Raji (cell line): ENCODE data around the gene ACMSD.

Source experiments
- POLR2A ChIP-seq: IDR thresholded peaks from 2 replicates; pipeline ENCODE4 v1.6.1; 2011; ENCODE audit warnings: low read depth, low read length, control low read depth; ENCODE audit not compliant: insufficient read depth

The ACMSD gene

GRCh38 chr2:134919341-134920210 is 81.2 kb downstream of the ACMSD start:
- TF ChIP-seq POLR2A = no peak

- TF ChIP-seq POLR2A = no peak
Measured at GRCh38 chr2:134924912-134925311, 86.5 kb downstream of the ACMSD start.

GRCh38 chr2:134926231-134926931 is 88.0 kb downstream of the ACMSD start:
- no peak for TF ChIP-seq POLR2A

- TF ChIP-seq POLR2A = no peak
Measured at GRCh38 chr2:134927195-134927594, 88.8 kb downstream of the ACMSD start.

DNA sequence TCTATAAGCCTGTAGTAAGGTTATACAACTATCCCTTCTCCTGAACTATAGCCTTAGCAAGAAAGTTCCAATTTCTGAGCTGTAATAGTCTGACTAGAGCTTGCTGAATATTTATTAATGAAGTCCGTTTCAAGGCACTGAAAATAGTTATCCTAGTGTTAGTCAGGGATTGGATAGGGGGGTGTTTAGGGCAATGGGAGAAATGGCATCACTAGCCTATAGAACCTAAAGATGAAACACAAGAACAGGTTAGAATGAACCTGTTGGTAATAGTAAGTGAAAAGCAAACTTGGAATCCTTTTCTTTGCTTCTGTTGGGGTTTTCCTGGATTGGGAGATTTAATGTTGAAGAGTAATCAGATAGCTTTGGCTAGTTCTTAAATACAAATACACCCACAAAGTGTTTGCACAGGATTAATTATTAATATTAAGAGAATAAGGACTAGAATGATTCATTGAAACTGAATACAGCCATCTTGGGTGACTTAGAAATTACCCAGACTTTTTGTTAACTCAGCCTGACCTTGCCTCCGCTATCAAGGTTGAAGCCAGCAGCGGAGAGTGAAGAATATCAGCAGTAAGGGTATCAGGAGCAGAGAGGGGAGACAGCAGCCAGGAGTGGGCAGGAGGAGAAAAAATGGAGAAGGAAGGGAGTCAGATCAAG is 94.6 kb downstream of the ACMSD start:
- no peak for TF ChIP-seq POLR2A

DNA sequence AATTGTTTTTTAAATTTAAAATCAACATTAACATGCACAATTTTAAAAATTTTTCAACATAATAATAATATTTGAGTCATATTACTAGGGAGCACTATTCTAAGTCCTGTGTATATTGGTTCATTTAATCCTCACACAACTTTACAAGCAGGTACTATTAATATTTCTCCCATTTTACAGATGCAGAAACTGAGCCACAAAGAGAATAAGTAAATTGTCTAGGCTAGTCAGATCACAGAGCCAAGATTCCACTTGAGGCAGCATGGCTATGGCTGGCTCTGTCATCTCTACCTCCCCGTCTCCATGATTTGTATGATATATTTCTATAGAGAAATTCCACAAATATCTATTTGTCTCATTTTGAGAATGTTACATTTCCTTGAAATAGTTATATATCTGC is 95.3 kb downstream of the ACMSD start:
- no peak for TF ChIP-seq POLR2A

DNA sequence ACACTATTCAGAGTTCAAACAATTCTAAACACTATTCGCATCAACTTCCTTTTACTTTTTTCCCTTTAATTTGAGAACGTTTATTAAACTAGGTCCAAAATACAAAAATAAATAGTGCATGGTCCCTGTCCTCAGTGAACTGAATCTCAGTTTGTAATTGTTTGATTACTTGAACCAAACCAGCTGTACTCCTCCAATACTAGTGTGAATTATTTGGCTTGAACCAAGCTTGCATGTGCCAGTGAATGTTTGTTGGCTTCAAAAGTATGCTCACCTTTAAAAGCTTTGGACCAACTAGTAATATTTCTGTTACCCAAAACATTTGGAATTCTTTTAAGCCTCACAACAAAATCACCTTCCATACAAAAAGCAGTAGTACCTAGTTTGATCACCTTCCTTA is 95.7 kb downstream of the ACMSD start:
- TF ChIP-seq POLR2A = no peak

DNA sequence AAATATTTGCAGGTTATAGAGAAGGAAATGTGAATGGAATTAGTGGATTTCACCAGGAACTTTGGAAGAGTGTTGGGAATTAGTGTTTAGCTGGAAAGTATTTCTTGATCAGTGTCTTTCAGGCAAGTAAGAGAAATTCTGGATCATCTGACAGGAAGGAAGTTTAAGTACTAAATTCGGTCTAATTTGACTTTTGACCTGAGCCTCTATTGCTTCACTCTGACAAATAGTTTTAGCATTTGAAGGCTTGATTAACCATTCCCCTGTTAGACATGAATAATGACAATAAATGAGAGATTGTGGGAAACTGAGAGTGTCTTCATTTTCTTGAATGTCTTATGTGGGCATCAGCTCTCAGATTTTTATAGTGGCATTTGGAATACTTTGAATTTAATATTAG is 96.2 kb downstream of the ACMSD start:
- no peak for TF ChIP-seq POLR2A

GRCh38 chr2:134936691-134937090 is 98.3 kb downstream of the ACMSD start:
- TF ChIP-seq POLR2A = no peak

- TF ChIP-seq POLR2A = no peak
Measured at GRCh38 chr2:134943540-134943939, 105.1 kb downstream of the ACMSD start.

DNA sequence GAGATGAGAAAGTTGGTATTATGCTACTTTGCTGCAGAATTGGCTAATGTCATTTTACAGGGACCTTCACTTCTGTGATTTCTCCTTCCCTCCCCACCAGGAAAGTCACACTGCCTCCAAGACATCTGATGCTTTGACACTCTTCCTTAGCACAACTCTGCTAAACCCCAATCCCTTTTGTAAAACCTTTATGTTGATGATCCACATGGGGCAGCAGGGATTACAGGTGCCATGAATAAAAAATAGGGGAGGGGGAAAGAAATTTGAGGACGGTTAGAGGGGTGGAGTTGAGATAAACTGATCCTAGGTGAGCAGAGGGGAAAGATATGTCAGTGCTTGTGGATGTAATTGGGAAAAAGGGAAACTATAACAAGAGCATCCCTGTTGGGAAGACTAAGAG is 106.6 kb downstream of the ACMSD start:
- no peak for TF ChIP-seq POLR2A

GRCh38 chr2:134946073-134946472 is 107.7 kb downstream of the ACMSD start:
- TF ChIP-seq POLR2A = no peak

DNA sequence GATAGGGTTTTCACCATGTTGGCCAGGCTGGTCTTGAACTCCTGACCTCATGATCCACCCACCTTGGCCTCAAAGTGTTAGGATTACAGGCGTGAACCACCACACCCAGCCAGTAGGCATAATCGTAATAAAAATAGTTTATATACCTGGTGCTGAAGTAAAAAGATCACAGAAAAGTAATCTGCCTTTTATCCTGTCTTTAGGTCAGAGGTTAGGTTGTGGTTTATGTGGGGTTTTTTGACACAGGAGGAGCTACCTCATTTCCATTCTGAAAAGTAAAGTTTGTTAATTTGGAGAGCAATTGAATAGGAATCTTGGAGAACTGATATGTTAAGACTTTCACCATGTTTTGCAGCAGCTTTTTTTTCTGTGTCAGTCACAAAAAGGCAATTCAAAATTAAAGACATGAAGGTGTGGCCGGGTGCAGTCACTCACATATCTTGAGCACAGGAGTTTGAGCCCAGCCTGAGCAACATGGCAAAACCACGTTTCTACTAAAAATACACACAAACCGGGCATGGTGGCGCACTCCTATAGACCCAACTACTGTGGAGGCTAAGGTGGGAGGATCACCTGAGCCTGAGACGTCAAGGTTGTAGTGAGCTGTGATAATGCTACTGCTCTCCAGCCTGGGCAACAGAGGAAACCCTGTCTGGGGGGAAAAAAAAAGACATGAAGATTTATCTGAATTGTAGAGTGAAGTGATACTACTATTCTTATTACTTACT is 111.7 kb downstream of the ACMSD start:
- no peak for TF ChIP-seq POLR2A

DNA sequence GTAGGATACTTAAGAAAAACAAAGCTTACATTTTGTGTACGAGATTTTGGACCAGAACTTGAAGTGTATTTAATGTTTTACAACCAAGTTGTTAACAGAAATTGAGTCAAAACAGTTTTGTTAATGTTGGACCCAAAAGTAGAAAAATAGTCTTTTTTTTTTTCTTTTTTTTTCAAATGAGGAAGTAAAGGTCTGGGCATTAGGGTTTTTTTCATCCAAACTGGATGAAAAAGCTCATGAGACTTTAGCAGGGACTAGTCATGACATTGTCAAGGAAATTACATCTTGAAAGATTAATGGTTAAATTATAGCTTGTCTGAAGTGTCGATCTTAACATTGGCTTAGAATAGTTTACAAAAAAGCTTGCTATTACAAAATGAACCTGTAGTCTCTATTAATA is 112.5 kb downstream of the ACMSD start:
- no peak for TF ChIP-seq POLR2A
